Lower leg skin (tissue), 3 donors: ENCODE results near the gene RMND1.

Experiments
- CTCF ChIP-seq, 3 donors: fragments of 450-650 bp; IDR thresholded peaks; one replicate each; pipeline ENCODE4 v1.5.1; 2016; ENCODE audit warnings: antibody characterized with exemption in 3 of 3, mild to moderate bottlenecking in 3 of 3, moderate library complexity in 2 of 3
- POLR2A ChIP-seq, 2 donors: fragments of 450-650 bp; IDR thresholded peaks; one replicate each; pipeline ENCODE4 v1.6.1; 2016 to 2017; ENCODE audit warnings: antibody characterized with exemption in 2 of 2, mild to moderate bottlenecking in 1 of 2, moderate library complexity in 1 of 2

DNA sequence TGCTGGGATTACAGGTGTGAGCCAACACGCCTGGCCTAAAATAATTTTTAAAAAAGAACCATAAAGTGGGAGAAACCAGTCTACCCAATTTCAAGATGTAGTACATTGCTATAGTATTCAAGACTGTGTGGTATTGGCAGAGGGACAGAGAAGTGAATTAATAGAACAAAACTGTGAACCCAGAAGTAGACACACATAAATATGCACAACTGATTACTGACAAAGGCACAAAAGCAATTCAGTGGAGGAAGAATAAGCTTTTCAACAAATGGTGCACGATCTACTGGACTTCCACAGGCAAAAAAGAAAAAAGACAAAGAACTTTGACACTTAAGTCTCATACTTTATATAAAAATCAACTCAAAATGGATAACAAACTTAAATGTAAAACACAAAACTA is 76.1 kb downstream of the RMND1 start:
- TF ChIP-seq CTCF (IDR thresholded peaks at IDR 0.05) (no peak), POLR2A (IDR thresholded peaks at IDR 0.05) (no peak)
